ENCODE results near the gene IPO4. TPM values are rescaled to one million over a fixed set of nuclear protein-coding genes. Genes with fewer than 3 reads are reported as not detected.
"Not testable (repeated sequence)": the region's sequence is repeated elsewhere in the genome, so short reads cannot be mapped to it uniquely, and the experiment has no call there.

The IPO4 gene
- total RNA-seq, 1 experiment from 2014 or later: 102 TPM

GRCh38 chr14:24216876-24217275 is 28.3 kb upstream of the IPO4 start:
- H4K20me1 ChIP-seq (ENCODE audit: insufficient read depth); DNase-seq (ENCODE audit: low read depth, low spot score); H3K27ac ChIP-seq (ENCODE audit: low read depth, low read length); H3K4me2 ChIP-seq (ENCODE audit: low read length); ATAC-seq; H3K9me3 ChIP-seq (ENCODE audit: control insufficient read depth in 1 of 2, insufficient read depth in 1 of 2, low read depth in 1 of 2, low read length in 2 of 2); H3K27me3 ChIP-seq (ENCODE audit: insufficient read depth, low read length); POLR2A ChIA-PET; H3K9me2 ChIP-seq (ENCODE audit: insufficient read depth); H3K9ac ChIP-seq (ENCODE audit: low read length); RAD21 ChIA-PET (ENCODE audit: low non-redundant PET in 1 of 2, low total read pairs in 2 of 2, uncharacterized antibody in 2 of 2, unreplicated experiment in 2 of 2); CTCF ChIA-PET; H2AFZ ChIP-seq (ENCODE audit: low read depth, low read length, poor library complexity, severe bottlenecking); BruUV-seq (replicated peaks); H3K4me3 ChIP-seq (replicated peaks in 1 of 2; ENCODE audit: low read depth in 1 of 2, low read length in 2 of 2); H3K36me3 ChIP-seq (ENCODE audit: control insufficient read depth in 1 of 2, insufficient read depth in 2 of 2, low read length in 2 of 2): not testable (repeated sequence)
- Histone ChIP-seq H3K79me2 (ENCODE audit: insufficient read depth, low read length) (peaks cover 35% of the 10 kb centered on the region), H3K4me1 (ENCODE audit: control insufficient read depth in 1 of 2, insufficient read depth in 2 of 2, low read length in 2 of 2) (peaks cover 22 to 29% of the 10 kb centered on the region in 2 experiments)
- intact Hi-C loops (cut with micrococcal nuclease): loop anchor here (1.0 to 10.0 kb wide), 3 partner anchors 16 to 218 kb away; partner anchors contain the start of genes GMPR2 and NEDD8

GRCh38 chr14:24216345-24216699 is 27.7 kb upstream of the IPO4 start:
- Histone ChIP-seq H3K27ac (ENCODE audit: low read depth, low read length) (peak overlapping the region; percentile 88), H3K9me3 (ENCODE audit: control insufficient read depth in 1 of 2, insufficient read depth in 1 of 2, low read depth in 1 of 2, low read length in 2 of 2) (no peaks in the 10 kb centered on the region), H3K36me3 (ENCODE audit: control insufficient read depth in 1 of 2, insufficient read depth in 2 of 2, low read length in 2 of 2) (peaks cover 0 to 2% of the 10 kb centered on the region in 2 experiments; a peak in 1 of 4 replicates), H3K9ac (ENCODE audit: low read length) (peak overlapping the region; percentile 77), H3K79me2 (ENCODE audit: insufficient read depth, low read length) (peaks cover 34% of the 10 kb centered on the region), H3K9me2 (ENCODE audit: insufficient read depth) (no peaks in the 10 kb centered on the region), H3K4me2 (ENCODE audit: low read length) (peak overlapping the region; percentile 87), H3K4me1 (ENCODE audit: control insufficient read depth in 1 of 2, insufficient read depth in 2 of 2, low read length in 2 of 2) (peaks cover 22 to 29% of the 10 kb centered on the region in 2 experiments), H3K4me3 (replicated peaks in 1 of 2; ENCODE audit: low read depth in 1 of 2, low read length in 2 of 2) (peak overlapping the region; percentile 87 to 97), H3K27me3 (ENCODE audit: insufficient read depth, low read length) (no peaks in the 10 kb centered on the region), H2AFZ (ENCODE audit: low read depth, low read length, poor library complexity, severe bottlenecking) (no peak overlapping the region), H4K20me1 (ENCODE audit: insufficient read depth) (no peaks in the 10 kb centered on the region)
- RAD21 ChIA-PET (ENCODE audit: low non-redundant PET in 1 of 2, low total read pairs in 2 of 2, uncharacterized antibody in 2 of 2, unreplicated experiment in 2 of 2): no interaction called here
- intact Hi-C loops (cut with micrococcal nuclease): loop anchor here (1.0 to 10.0 kb wide), 3 partner anchors 16 to 218 kb away; partner anchors contain the start of genes GMPR2 and NEDD8
- BruUV-seq (replicated peaks): no TSS peak
- POLR2A ChIA-PET: interaction anchor here (1.1 to 1.2 kb wide), 2 partner anchors 12 to 26 kb away, joined by 3 to 6 read pairs; partner anchors contain the start of gene TINF2
- CTCF ChIA-PET: interaction anchor here (0.9 to 1.5 kb wide), 5 partner anchors 12 to 83 kb away, joined by 3 to 10 read pairs (median 4); partner anchors contain the start of genes DHRS1, IRF9, NOP9 and RABGGTA
- ATAC-seq: no peak
- TF ChIP-seq YY1 (IDR thresholded peaks at IDR 0.05; ENCODE audit: extremely low read depth, insufficient replicate concordance, low read depth, low read length) (no peak), POLR2AphosphoS5 (IDR thresholded peaks at IDR 0.05; ENCODE audit: low read depth, low read length) (no peak), EZH2 (IDR thresholded peaks at IDR 0.05) (no peak), MAX (IDR thresholded peaks at IDR 0.05) (no peak), ELF1 (IDR thresholded peaks at IDR 0.05; ENCODE audit: borderline replicate concordance, low read depth) (no peak)
- no peak for DNase-seq (ENCODE audit: low read depth, low spot score)
